H9 (cell line): Measurements from ENCODE around the gene SCFD1. TPM values are rescaled to one million over a fixed set of nuclear protein-coding genes. Genes with fewer than 3 reads are reported as not detected.

Source experiments
- DNase-seq: peaks from one replicate; pipeline ENCODE4 v3.0.0-alpha.2; 2017
- H2AFZ ChIP-seq: one replicate; pipeline ENCODE4 v1.6.1; 2013; ENCODE audit warnings: mild to moderate bottlenecking, low read length, control low read depth, moderate library complexity
- H2AK5ac ChIP-seq: 2 replicates; pipeline ENCODE4 v1.6.1; 2013; ENCODE audit warnings: low read length, control low read depth, mixed read lengths; ENCODE audit not compliant: insufficient read length
- H2BK120ac ChIP-seq: one replicate; pipeline ENCODE4 v1.6.1; 2013; ENCODE audit warnings: low read depth, mild to moderate bottlenecking, low read length, control low read depth, inconsistent platforms; ENCODE audit not compliant: poor library complexity, severe bottlenecking
- H2BK12ac ChIP-seq: 2 replicates; pipeline ENCODE4 v1.6.1; 2013; ENCODE audit warnings: low read length, control low read depth, mixed read lengths, low read depth; ENCODE audit not compliant: insufficient read length
- H2BK15ac ChIP-seq: 2 replicates; pipeline ENCODE4 v1.6.1; 2013; ENCODE audit warnings: low read depth, low read length, control low read depth
- H2BK20ac ChIP-seq: one replicate; pipeline ENCODE4 v1.6.1; 2013; ENCODE audit warnings: low read depth, mild to moderate bottlenecking, low read length, control low read depth, inconsistent platforms; ENCODE audit not compliant: poor library complexity, severe bottlenecking
- H2BK5ac ChIP-seq: 2 replicates; pipeline ENCODE4 v1.6.1; 2013; ENCODE audit warnings: low read length, control low read depth, mixed read lengths; ENCODE audit not compliant: insufficient read length
- H3K14ac ChIP-seq: 2 replicates; pipeline ENCODE4 v1.6.1; 2013; ENCODE audit warnings: low read length, control low read depth; ENCODE audit not compliant: insufficient read depth
- H3K18ac ChIP-seq: 2 replicates; pipeline ENCODE4 v1.6.1; 2013; ENCODE audit warnings: low read depth, mild to moderate bottlenecking, mixed read lengths, low read length, control low read depth; ENCODE audit not compliant: insufficient read length
- H3K23ac ChIP-seq: 2 replicates; pipeline ENCODE4 v1.6.1; 2013; ENCODE audit warnings: low read length, control low read depth, mixed read lengths, low read depth; ENCODE audit not compliant: insufficient read length
- H3K23me2 ChIP-seq: 2 replicates; pipeline ENCODE4 v1.6.1; 2013; ENCODE audit warnings: low read depth, mild to moderate bottlenecking, mixed read lengths, low read length, control low read depth; ENCODE audit not compliant: insufficient read length, poor library complexity, severe bottlenecking
- H3K27ac ChIP-seq: 2 replicates; pipeline ENCODE4 v1.5.1; 2013; ENCODE audit warnings: low read length, control low read depth, mixed read lengths, low read depth; ENCODE audit not compliant: insufficient read length
- H3K27me3 ChIP-seq: 2 replicates; pipeline ENCODE4 v1.6.1; 2013; ENCODE audit warnings: low read length, control low read depth, inconsistent platforms; ENCODE audit not compliant: insufficient read depth
- H3K4ac ChIP-seq: 2 replicates; pipeline ENCODE4 v1.6.1; 2013; ENCODE audit warnings: low read depth, mild to moderate bottlenecking, control low read depth, inconsistent platforms, low read length, moderate library complexity
- H3K4me1 ChIP-seq: 2 replicates; pipeline ENCODE4 v1.6.1; 2013; ENCODE audit warnings: low read length, control low read depth, inconsistent platforms; ENCODE audit not compliant: insufficient read depth
- H3K4me2 ChIP-seq: 2 replicates; pipeline ENCODE4 v1.6.1; 2013; ENCODE audit warnings: low read length, control low read depth, mixed read lengths; ENCODE audit not compliant: insufficient read length, insufficient read depth
- H3K56ac ChIP-seq: 2 replicates; pipeline ENCODE4 v1.6.1; 2013; ENCODE audit warnings: low read depth, mild to moderate bottlenecking, mixed read lengths, low read length, control low read depth; ENCODE audit not compliant: insufficient read length
- H3K79me1 ChIP-seq: 2 replicates; pipeline ENCODE4 v1.6.1; 2013; ENCODE audit warnings: low read depth, mild to moderate bottlenecking, moderate library complexity, low read length, control low read depth, inconsistent platforms; ENCODE audit not compliant: insufficient read depth, poor library complexity, severe bottlenecking
- H3K79me2 ChIP-seq: 2 replicates; pipeline ENCODE4 v1.6.1; 2013; ENCODE audit warnings: low read length, control low read depth, inconsistent platforms; ENCODE audit not compliant: insufficient read depth
- H3K9ac ChIP-seq: 2 replicates; pipeline ENCODE4 v1.6.1; 2013; ENCODE audit warnings: low read length, control low read depth, mixed read lengths; ENCODE audit not compliant: insufficient read length; ENCODE audit errors: extremely low read depth
- H3K9me3 ChIP-seq: one replicate; pipeline ENCODE4 v1.6.1; 2013; ENCODE audit warnings: low read depth, low read length, inconsistent platforms; ENCODE audit not compliant: control insufficient read depth
- H3T11ph ChIP-seq: one replicate; pipeline ENCODE4 v1.6.1; 2013; ENCODE audit warnings: mild to moderate bottlenecking, low read length, control low read depth, inconsistent platforms
- H4K20me1 ChIP-seq: one replicate; pipeline ENCODE4 v1.6.1; 2013; ENCODE audit not compliant: control insufficient read depth, insufficient read length, insufficient read depth
- H4K5ac ChIP-seq: 2 replicates; pipeline ENCODE4 v1.6.1; 2013; ENCODE audit warnings: low read depth, mild to moderate bottlenecking, mixed read lengths, low read length, control low read depth; ENCODE audit not compliant: insufficient read length
- H4K8ac ChIP-seq: replicated peaks from 2 replicates; pipeline ENCODE4 v1.6.1; 2013; ENCODE audit warnings: low read length, control low read depth, mixed read lengths, low read depth; ENCODE audit not compliant: insufficient read length
- H4K91ac ChIP-seq: 2 replicates; pipeline ENCODE4 v1.6.1; 2013; ENCODE audit warnings: low read depth, mild to moderate bottlenecking, moderate library complexity, mixed read lengths, low read length, control low read depth; ENCODE audit not compliant: insufficient read length
- H3K27ac Mint-ChIP-seq, 3 experiments: 2 replicates in 2 of 3; 3 replicates in 1 of 3; pipeline ENCODE4 v1.8.0; 2020 to 2021; ENCODE audit warnings: mixed read lengths in 3 of 3, mild to moderate bottlenecking in 1 of 3, moderate library complexity in 1 of 3
- H3K27me3 Mint-ChIP-seq: 2 replicates; pipeline ENCODE4 v1.8.0; 2021; ENCODE audit warnings: low read depth, mild to moderate bottlenecking, moderate library complexity, mixed read lengths
- H3K36me3 Mint-ChIP-seq, 3 experiments: 2 replicates in 2 of 3; 3 replicates in 1 of 3; pipeline ENCODE4 v1.8.0; 2020 to 2021; ENCODE audit warnings: low read depth in 3 of 3, mixed read lengths in 3 of 3; ENCODE audit not compliant: insufficient read depth in 1 of 3
- H3K4me1 Mint-ChIP-seq, 2 experiments: 2 replicates each; pipeline ENCODE4 v1.8.0; 2020; ENCODE audit warnings: mixed read lengths in 2 of 2
- H3K4me3 Mint-ChIP-seq, 2 experiments: 2 replicates in 1 of 2; 3 replicates in 1 of 2; pipeline ENCODE4 v1.8.0; 2020 to 2021; ENCODE audit warnings: mild to moderate bottlenecking in 2 of 2, mixed read lengths in 2 of 2, moderate library complexity in 1 of 2
- H3K9me3 Mint-ChIP-seq, 2 experiments: 2 replicates in 1 of 2; 3 replicates in 1 of 2; pipeline ENCODE4 v1.8.0; 2020; ENCODE audit warnings: mild to moderate bottlenecking in 2 of 2, mixed read lengths in 2 of 2, moderate library complexity in 1 of 2
- CTCF ChIP-seq: fragments of 200-600 bp; sonication (generic); conservative IDR thresholded peaks from 3 replicates; pipeline ENCODE4 v1.8.0; 2021; ENCODE audit warnings: antibody characterized with exemption, mild to moderate bottlenecking
- total RNA-seq: library from RNA; stranded (reverse); gene quantifications from 2 replicates; pipeline ENCODE4 v1.2.1, GENCODE V29; 2021

SCFD1 gene
- total RNA-seq, 1 experiment from 2014 or later: 85.2 TPM

DNA sequence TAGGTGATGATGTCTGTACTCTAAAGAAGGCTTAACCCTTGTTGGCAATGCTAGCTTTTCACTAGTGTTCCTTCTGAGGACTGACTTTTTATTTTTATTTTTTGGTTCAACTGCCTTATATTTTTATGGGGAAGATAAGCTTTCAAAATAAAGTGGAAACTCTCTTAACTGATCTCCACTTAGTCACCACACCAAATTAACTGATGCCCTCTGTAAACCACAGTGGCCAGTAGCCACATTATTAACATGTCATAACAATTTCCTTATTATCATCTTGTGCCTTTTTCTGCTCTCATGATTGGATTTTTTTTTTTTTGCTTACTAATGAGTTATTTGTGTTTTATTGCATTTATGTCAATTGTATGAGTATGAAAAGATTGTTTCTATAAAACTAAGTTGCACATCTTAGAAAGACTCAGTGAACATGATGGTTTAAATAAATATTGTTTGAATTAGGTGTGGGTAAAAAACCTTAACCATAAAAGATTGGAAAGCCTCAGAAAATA lies 56.9 kb downstream of the SCFD1 start:
- Histone ChIP-seq H3K56ac (no peak overlapping the region), H2BK5ac (no peak overlapping the region), H2AK5ac (no peak overlapping the region), H2BK20ac (no peak overlapping the region), H4K20me1 (no peaks in the 10 kb centered on the region), H3K18ac (no peak overlapping the region), H3K9ac (no peak overlapping the region), H2AFZ (no peak overlapping the region), H3K4ac (no peak overlapping the region), H3T11ph (no peak overlapping the region), H3K79me2 (no peaks in the 10 kb centered on the region), H2BK12ac (no peak overlapping the region), H3K23ac (no peak overlapping the region), H3K4me1 (no peaks in the 10 kb centered on the region), H3K4me2 (no peak overlapping the region), H3K23me2 (no peaks in the 10 kb centered on the region), H3K79me1 (no peaks in the 10 kb centered on the region), H3K27ac (no peak overlapping the region), H3K27me3 (no peaks in the 10 kb centered on the region), H4K5ac (no peak overlapping the region), H3K14ac (no peak overlapping the region), H4K8ac (no peak overlapping the region), H4K91ac (no peak overlapping the region), H2BK120ac (no peak overlapping the region), H2BK15ac (no peak overlapping the region), H3K9me3 (no peaks in the 10 kb centered on the region)
- H3K4me3 Mint-ChIP-seq: no peak overlapping the region
- H3K27me3 Mint-ChIP-seq: no peaks in the 10 kb centered on the region
- no peak for DNase-seq
- H3K4me1 Mint-ChIP-seq: no peaks in the 10 kb centered on the region
- TF ChIP-seq CTCF: no peak
- no peaks in the 10 kb centered on the region; a peak in 1 of 5 replicates for H3K9me3 Mint-ChIP-seq
- no peak overlapping the region for H3K27ac Mint-ChIP-seq
- H3K36me3 Mint-ChIP-seq: peaks cover 10 to 24% (median 24%) of the 10 kb centered on the region in 3 experiments; a peak in 6 of 7 replicates
